Heart right ventricle (tissue), 16 donors: Measurements from ENCODE around the gene TGIF1. TPM values are rescaled to one million over a fixed set of nuclear protein-coding genes. Genes with fewer than 3 reads are reported as not detected.

Source experiments
- ATAC-seq, 8 donors: fragments of 200-7000 bp; cut with Tn5 transposase; one replicate each; pipeline ENCODE4 v1.9.1; 2020; ENCODE audit warnings: mild to moderate bottlenecking in 8 of 8, moderate library complexity in 8 of 8, moderate number of reproducible peaks in 1 of 8
- DNase-seq, 2 donors: peaks; one replicate each; pipeline ENCODE4 v3.0.0-alpha.2; 2020
- H3K27ac ChIP-seq, 10 donors: fragments of 200-600 bp; sonication (generic) in 2 of 10; one replicate each; pipeline versions ENCODE4 v1.5.0 to v1.8.0; 2020 to 2022; ENCODE audit warnings: mild to moderate bottlenecking in 3 of 10
- H3K27me3 ChIP-seq, 7 donors: fragments of 200-600 bp; one replicate each; pipeline ENCODE4 v1.8.0; 2021 to 2022; ENCODE audit warnings: mild to moderate bottlenecking in 2 of 7
- H3K36me3 ChIP-seq, 9 donors: fragments of 200-600 bp; sonication (generic) in 1 of 9; one replicate each; pipeline versions ENCODE4 v1.5.0 to v1.8.0; 2020 to 2022; ENCODE audit warnings: mild to moderate bottlenecking in 2 of 9
- H3K4me1 ChIP-seq, 9 donors: fragments of 200-600 bp; sonication (generic) in 1 of 9; one replicate each; pipeline versions ENCODE4 v1.5.0 to v1.8.0; 2020 to 2022; ENCODE audit warnings: mild to moderate bottlenecking in 4 of 9
- H3K4me3 ChIP-seq, 10 donors: fragments of 200-600 bp; sonication (generic) in 2 of 10; one replicate each; pipeline versions ENCODE4 v1.5.0 to v1.8.0; 2020 to 2022; ENCODE audit warnings: mild to moderate bottlenecking in 7 of 10, moderate library complexity in 2 of 10
- H3K9me3 ChIP-seq, 11 donors: fragments of 200-600 bp in 10 of 11; sonication (generic) in 2 of 11; one replicate each; pipeline versions ENCODE4 v1.5.0 to v1.8.0; 2013 to 2022; ENCODE audit warnings: mild to moderate bottlenecking in 2 of 11, control low read depth in 1 of 11, moderate library complexity in 1 of 11
- CTCF ChIP-seq, 9 donors: fragments of 200-600 bp; sonication (generic) in 2 of 9; IDR thresholded peaks; one replicate each; pipeline versions ENCODE4 v1.5.0 to v1.8.0; 2021 to 2022; ENCODE audit warnings: antibody characterized with exemption in 9 of 9, mild to moderate bottlenecking in 5 of 9, moderate library complexity in 1 of 9
- WGBS, 2 donors: extraction: QIAGEN DNeasy Blood & Tissue Kit; methylation state at CpG; one replicate each; pipeline ENCODE4 v1.1.7; 2013; ENCODE audit warnings: inconsistent platforms in 1 of 2; 5-methylcytosine and 5-hydroxymethylcytosine counted together
- intact Hi-C, 10 donors: fragments of 100-400 bp; cut with DNase I; formaldehyde crosslinking; loops; one replicate each; pipeline versions ENCODE4 v1.11.1 to v1.14.2; 2022
- polyA plus RNA-seq, 2 donors: library from polyadenylated mRNA; stranded (reverse); fragments of 200-250 nt; gene quantifications; one replicate each; pipeline ENCODE4 v1.2.3, GENCODE V29; 2013
- total RNA-seq, 10 donors: library from RNA; stranded (reverse); fragmentation: NEBNext Ultra II Directional in 3 of 10; extraction: Animal tissue kit (Norgen Biotek cat#: 25700) in 3 of 10; gene quantifications; one replicate each; pipeline versions ENCODE4 v1.2.1 to v1.2.4, GENCODE V29; 2021 to 2023
- donor health status: Arrhythmogenic right ventricular cardiomyopathy.
- donor health status: ischemic (EF 13 %, LVEDD 7.1; RV severe dilation, severe dysfunction).
- donor health status: healthy with polysubstance abuse.
- donor health status: DM: no; HTN: yes; CAD: no.
- donor health status: DM: no; HTN: no; CAD: no.
- donor health status: ischemic (EF 25% LVEDD 6.9; RV normal size, moderate dysfunction).
- donor health status: ischemic (EF 25% LVEDD 5.7; RV mildly dilated, moderate dysfunction).
- donor health status: healthy.
- donor health status: DM: yes; HTN: yes; CAD: no.
- donor health status: Ischemic cardiomyopathy.
- donor health status: ischemic (EF 35%, LVEDD 5.7; RV mildly dilated, moderate dysfunction).
- donor health status: nonischemic (EF 11% LVEDD 7.7; RV severe dilation, severe dysfunction).
- donor health status: DM: yes; HTN: yes; CAD: no.
- donor health status: PGD.
- donor health status: ischemic (EF 29% LVEDD 5.4; RV normal size, mild dysfunction).
- donor health status: nonischemic (EF 23%, LVEDD 6.1; RV moderate dilation, normal function).

Gene TGIF1
- total and polyA plus RNA-seq, 12 donors = 4.9 to 29.0 (median 8.0) TPM

GRCh38 chr18:3454365-3455089 is 4.6 kb downstream of the TGIF1 start:
- peak; percentile 55 to 86 (median 69) for TF ChIP-seq CTCF (IDR thresholded peaks at IDR 0.05)
- Histone ChIP-seq H3K4me3 (peak overlapping the region in 9 of 10 donors; percentile 4 to 93 (median 69)), H3K4me1 (peaks cover 3 to 59% (median 28%) of the 10 kb centered on the region in 9 donors), H3K27ac (peak overlapping the region in 9 of 10 donors; percentile 87 to 100 (median 97)), H3K9me3 (no peaks in the 10 kb centered on the region), H3K27me3 (no peaks in the 10 kb centered on the region), H3K36me3 (peaks cover 0 to 35% (median 17%) of the 10 kb centered on the region in 9 donors)
- intact Hi-C loops = loop anchor here (1.0 to 10.0 kb wide), 12 partner anchors 60 to 218 kb away; partner anchors contain the start of gene MYL12B (in 2 of the 10)
- 1% methylated on average over 4 of the region's 4 CpGs for WGBS, 2 donors
- DNase-seq (peak in 1 of 2 donors; percentile 56), ATAC-seq (no peak)

DNA sequence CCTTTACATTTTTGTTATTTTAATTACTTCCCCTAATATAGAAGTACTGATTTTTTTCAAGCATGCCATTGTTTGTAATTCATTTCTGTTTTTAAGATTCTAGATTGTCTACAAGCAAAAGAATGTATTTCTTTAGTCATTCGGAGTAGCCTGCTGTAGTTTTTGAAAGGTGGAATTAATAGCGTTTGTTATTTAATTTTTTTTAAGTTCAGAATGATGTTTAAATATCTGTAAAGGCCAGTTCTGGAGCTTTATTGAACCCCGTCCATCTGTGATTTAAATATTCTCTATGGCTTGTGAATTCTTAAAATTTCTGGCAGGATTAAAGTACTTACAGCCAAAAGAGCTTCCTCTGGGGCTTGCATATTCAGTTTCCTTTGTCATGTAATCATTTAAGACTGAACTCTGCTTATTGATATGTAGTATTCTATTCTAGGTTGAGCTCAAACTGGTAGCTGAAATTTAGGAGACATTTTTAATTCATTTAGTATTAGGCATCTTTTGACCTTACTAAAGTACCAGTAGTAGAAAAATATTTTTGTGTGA is 5.2 kb downstream of the TGIF1 start:
- peak overlapping the region in 8 of 10 donors; percentile 87 to 100 (median 97) for H3K27ac ChIP-seq
- no peaks in the 10 kb centered on the region for H3K9me3 ChIP-seq
- ATAC-seq (no peak), DNase-seq (no peak)
- intact Hi-C loops = loop anchor here in 7 of 10 donors (2.0 to 10.0 kb wide), 8 partner anchors 60 to 217 kb away; no protein-coding TSS in a partner anchor
- peaks cover 0 to 41% (median 17%) of the 10 kb centered on the region in 9 donors for H3K36me3 ChIP-seq
- H3K27me3 ChIP-seq = no peaks in the 10 kb centered on the region
- peak overlapping the region in 6 of 10 donors; percentile 68 to 93 (median 82) for H3K4me3 ChIP-seq
- 38 to 42% methylated on average over 3 of the region's 3 CpGs for WGBS, 2 donors
- H3K4me1 ChIP-seq = peaks cover 3 to 63% (median 28%) of the 10 kb centered on the region in 9 donors
- peak in 1 of 9 donors; percentile 11 for TF ChIP-seq CTCF (IDR thresholded peaks at IDR 0.05)

GRCh38 chr18:3455907-3456685 is 6.1 kb downstream of the TGIF1 start:
- Histone ChIP-seq H3K36me3 (peaks cover 0 to 50% (median 17%) of the 10 kb centered on the region in 9 donors), H3K4me3 (no peak overlapping the region), H3K4me1 (peaks cover 3 to 63% (median 28%) of the 10 kb centered on the region in 9 donors), H3K9me3 (peaks cover 0 to 6% (median 0%) of the 10 kb centered on the region in 11 donors), H3K27me3 (no peaks in the 10 kb centered on the region), H3K27ac (peak overlapping the region in 1 of 10 donors; percentile 99)
- intact Hi-C loops = loop anchor here in 7 of 10 donors (2.0 to 10.0 kb wide), 8 partner anchors 59 to 216 kb away; no protein-coding TSS in a partner anchor
- WGBS, 2 donors = 85 to 86% methylated on average over 10 of the region's 10 CpGs
- no peak for TF ChIP-seq CTCF (IDR thresholded peaks at IDR 0.05)
- ATAC-seq (no peak), DNase-seq (no peak)

GRCh38 chr18:3456686-3457069 is 6.7 kb downstream of the TGIF1 start:
- intact Hi-C loops = loop anchor here in 5 of 10 donors (5.0 to 10.0 kb wide), 6 partner anchors 58 to 216 kb away; no protein-coding TSS in a partner anchor
- peak overlapping the region in 1 of 10 donors; percentile 12 for H3K27ac ChIP-seq
- peaks cover 0 to 56% (median 17%) of the 10 kb centered on the region in 9 donors for H3K36me3 ChIP-seq

More at GRCh38 chr18:3456686-3457069, 6.7 kb downstream of the TGIF1 start:
- DNase-seq (no peak), ATAC-seq (no peak)
- Histone ChIP-seq H3K9me3 (peaks cover 0 to 11% (median 0%) of the 10 kb centered on the region in 11 donors), H3K27me3 (no peaks in the 10 kb centered on the region), H3K4me1 (peaks cover 3 to 63% (median 28%) of the 10 kb centered on the region in 9 donors), H3K4me3 (no peak overlapping the region)
- WGBS, 2 donors = 54% methylated on average over 1 of the region's 1 CpG
- TF ChIP-seq CTCF (IDR thresholded peaks at IDR 0.05) = no peak
